Vagina (tissue), 2 donors: ENCODE measurements around the gene CAMK4. TPM values are rescaled to one million over a fixed set of nuclear protein-coding genes. Genes with fewer than 3 reads are reported as not detected.

ENCODE experiments used
- DNase-seq, 2 donors: peaks; one replicate each; pipeline ENCODE4 v3.0.0-alpha.2; 2017; ENCODE audit errors: extremely low spot score in 2 of 2
- H3K27ac ChIP-seq: fragments of 200-600 bp; sonication (generic); one replicate; pipeline ENCODE4 v1.5.1; 2019
- H3K27me3 ChIP-seq: fragments of 200-600 bp; sonication (generic); one replicate; pipeline ENCODE4 v1.5.1; 2019
- H3K36me3 ChIP-seq, 2 donors: fragments of 200-600 bp; sonication (generic); one replicate each; pipeline ENCODE4 v1.5.1; 2017 to 2019
- H3K4me1 ChIP-seq: fragments of 200-600 bp; sonication (generic); one replicate; pipeline ENCODE4 v1.5.1; 2019
- H3K4me3 ChIP-seq, 2 donors: fragments of 200-600 bp; sonication (generic); 1 replicate in 1 of 2; 2 replicates in 1 of 2; pipeline ENCODE4 v1.5.1; 2016 to 2019
- H3K9me3 ChIP-seq: fragments of 200-600 bp; sonication (generic); one replicate; pipeline ENCODE4 v1.5.1; 2019
- POLR2A ChIP-seq, 2 donors: fragments of 450-650 bp; IDR thresholded peaks; one replicate each; pipeline ENCODE4 v1.6.1; 2017; ENCODE audit warnings: antibody characterized with exemption in 2 of 2, mild to moderate bottlenecking in 2 of 2, moderate library complexity in 2 of 2
- POLR2AphosphoS5 ChIP-seq, 2 donors: sonication (generic); formaldehyde crosslinking; IDR thresholded peaks; one replicate each; pipeline ENCODE4 v1.9.0; 2017; ENCODE audit warnings: antibody characterized with exemption in 2 of 2, mild to moderate bottlenecking in 2 of 2, low read depth in 1 of 2; ENCODE audit not compliant: insufficient read depth in 1 of 2
- intact Hi-C: fragments of 100-400 bp; cut with DNase I; formaldehyde crosslinking; loops from one replicate; pipeline ENCODE4 v1.15.1; 2023
- total RNA-seq: library from RNA; depleted of rRNA; stranded (reverse); fragments of >200 nt; gene quantifications from one replicate; pipeline ENCODE4 v1.2.3, GENCODE V29; 2016
- TF ChIP-seq, protein P1 (sequence below), 3 experiments: fragments of 450-650 bp in 2 of 3; fragments of 200-600 bp in 1 of 3; sonication (generic) in 1 of 3; IDR thresholded peaks; one replicate each; pipeline ENCODE4 v1.5.1; 2017 to 2019; ENCODE audit warnings: antibody characterized with exemption in 3 of 3, mild to moderate bottlenecking in 2 of 3, moderate library complexity in 2 of 3

Gene CAMK4
- total RNA-seq, 1 donor from 2014 or later = 11.8 TPM

DNA sequence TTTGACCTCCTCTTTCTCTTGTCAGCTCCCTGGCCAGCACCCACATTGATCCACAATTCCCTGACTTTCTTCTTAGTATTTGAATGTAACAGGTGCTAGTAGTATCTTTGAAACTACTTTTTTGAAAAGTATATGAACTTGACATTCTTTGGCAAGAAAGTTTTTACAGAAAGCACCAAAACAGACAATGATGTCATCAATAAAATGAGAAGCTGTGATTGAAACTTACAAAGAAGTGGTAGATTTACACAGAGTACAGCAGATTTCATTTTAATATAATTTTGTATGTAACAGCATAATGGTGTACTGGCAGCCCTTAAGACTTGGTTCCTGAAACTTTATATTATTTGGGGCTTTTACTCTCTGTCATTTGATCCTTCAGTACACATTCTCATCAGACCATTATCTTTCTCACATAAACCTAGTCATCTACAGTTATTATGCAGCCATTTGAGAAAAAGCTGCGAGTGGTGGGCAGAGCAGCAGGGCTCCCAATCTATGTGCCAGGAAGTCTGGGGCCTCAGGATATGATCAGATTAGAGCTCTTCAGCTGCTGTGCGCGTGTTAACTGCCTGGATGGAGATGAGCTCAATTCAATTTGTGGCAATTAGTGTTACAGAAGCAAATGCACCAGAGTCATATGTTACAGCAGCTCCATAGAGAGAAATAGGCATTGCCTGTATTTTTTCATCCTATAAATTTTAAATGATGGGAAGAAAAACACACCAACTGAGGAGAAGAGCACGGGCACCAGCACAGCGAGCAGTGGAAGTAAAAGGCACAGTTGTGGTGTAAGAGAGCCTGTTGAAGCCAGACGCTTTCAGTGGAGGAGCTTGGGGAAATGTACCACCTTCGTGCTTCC is 162.0 kb downstream of the CAMK4 start:
- no peak for DNase-seq
- no peaks in the 10 kb centered on the region for H3K4me1 ChIP-seq
- intact Hi-C loops = no loop called here
- TF ChIP-seq POLR2AphosphoS5 (IDR thresholded peaks at IDR 0.05; ENCODE audit: insufficient read depth in 1 of 2, low read depth in 1 of 2) = no peak
- TF ChIP-seq POLR2A (IDR thresholded peaks at IDR 0.05) = no peak
- TF ChIP-seq, protein P1, sequence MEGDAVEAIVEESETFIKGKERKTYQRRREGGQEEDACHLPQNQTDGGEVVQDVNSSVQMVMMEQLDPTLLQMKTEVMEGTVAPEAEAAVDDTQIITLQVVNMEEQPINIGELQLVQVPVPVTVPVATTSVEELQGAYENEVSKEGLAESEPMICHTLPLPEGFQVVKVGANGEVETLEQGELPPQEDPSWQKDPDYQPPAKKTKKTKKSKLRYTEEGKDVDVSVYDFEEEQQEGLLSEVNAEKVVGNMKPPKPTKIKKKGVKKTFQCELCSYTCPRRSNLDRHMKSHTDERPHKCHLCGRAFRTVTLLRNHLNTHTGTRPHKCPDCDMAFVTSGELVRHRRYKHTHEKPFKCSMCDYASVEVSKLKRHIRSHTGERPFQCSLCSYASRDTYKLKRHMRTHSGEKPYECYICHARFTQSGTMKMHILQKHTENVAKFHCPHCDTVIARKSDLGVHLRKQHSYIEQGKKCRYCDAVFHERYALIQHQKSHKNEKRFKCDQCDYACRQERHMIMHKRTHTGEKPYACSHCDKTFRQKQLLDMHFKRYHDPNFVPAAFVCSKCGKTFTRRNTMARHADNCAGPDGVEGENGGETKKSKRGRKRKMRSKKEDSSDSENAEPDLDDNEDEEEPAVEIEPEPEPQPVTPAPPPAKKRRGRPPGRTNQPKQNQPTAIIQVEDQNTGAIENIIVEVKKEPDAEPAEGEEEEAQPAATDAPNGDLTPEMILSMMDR (IDR thresholded peaks at IDR 0.05) = no peak
- no peaks in the 10 kb centered on the region for H3K36me3 ChIP-seq
- H3K27ac ChIP-seq = no peak overlapping the region
- no peaks in the 10 kb centered on the region for H3K27me3 ChIP-seq
- no peaks in the 10 kb centered on the region for H3K9me3 ChIP-seq
- no peak overlapping the region for H3K4me3 ChIP-seq

DNA sequence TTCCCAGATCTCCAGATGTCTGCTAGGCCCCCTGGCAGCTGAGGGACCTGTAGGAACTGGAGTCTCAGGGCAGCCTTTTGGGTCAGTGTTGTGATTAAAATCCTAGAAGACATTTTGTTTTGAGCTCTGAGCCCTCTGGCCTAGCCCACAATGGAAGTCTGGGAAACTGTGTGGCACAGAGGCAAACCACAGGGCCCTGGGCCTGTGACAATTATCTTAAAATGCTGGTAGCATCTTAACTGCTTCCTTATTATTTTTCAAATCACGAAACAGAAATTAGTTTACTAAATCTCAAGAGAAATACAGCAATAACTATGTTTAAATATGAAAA is 162.6 kb downstream of the CAMK4 start:
- H3K27me3 ChIP-seq = no peaks in the 10 kb centered on the region
- H3K4me3 ChIP-seq = no peak overlapping the region
- no peaks in the 10 kb centered on the region for H3K9me3 ChIP-seq
- TF ChIP-seq POLR2A (IDR thresholded peaks at IDR 0.05) = no peak
- TF ChIP-seq POLR2AphosphoS5 (IDR thresholded peaks at IDR 0.05; ENCODE audit: insufficient read depth in 1 of 2, low read depth in 1 of 2) = no peak
- TF ChIP-seq, protein P1 (IDR thresholded peaks at IDR 0.05) = no peak
- no peak for DNase-seq
- H3K36me3 ChIP-seq = no peaks in the 10 kb centered on the region
- H3K27ac ChIP-seq = no peak overlapping the region
- intact Hi-C loops = no loop called here
- no peaks in the 10 kb centered on the region for H3K4me1 ChIP-seq

DNA sequence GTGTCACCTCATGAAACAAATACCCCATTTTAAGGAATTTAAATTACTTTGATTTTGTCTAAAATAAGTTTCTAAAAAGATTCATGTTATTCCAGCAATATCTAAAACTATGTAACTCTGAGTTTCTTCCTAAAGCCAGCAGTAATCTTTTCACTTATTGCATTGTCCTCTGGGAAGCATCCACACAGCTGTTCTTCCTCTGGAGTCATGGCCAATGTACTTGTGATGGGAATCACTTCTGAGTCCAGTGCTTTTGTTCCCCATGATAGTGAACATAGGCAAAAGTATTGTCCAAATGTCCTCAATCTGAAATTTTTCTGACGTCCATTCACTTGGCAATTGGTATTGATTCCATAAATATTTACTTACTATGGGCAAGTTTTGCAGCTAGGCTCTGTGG is 163.2 kb downstream of the CAMK4 start:
- intact Hi-C loops = no loop called here

DNA sequence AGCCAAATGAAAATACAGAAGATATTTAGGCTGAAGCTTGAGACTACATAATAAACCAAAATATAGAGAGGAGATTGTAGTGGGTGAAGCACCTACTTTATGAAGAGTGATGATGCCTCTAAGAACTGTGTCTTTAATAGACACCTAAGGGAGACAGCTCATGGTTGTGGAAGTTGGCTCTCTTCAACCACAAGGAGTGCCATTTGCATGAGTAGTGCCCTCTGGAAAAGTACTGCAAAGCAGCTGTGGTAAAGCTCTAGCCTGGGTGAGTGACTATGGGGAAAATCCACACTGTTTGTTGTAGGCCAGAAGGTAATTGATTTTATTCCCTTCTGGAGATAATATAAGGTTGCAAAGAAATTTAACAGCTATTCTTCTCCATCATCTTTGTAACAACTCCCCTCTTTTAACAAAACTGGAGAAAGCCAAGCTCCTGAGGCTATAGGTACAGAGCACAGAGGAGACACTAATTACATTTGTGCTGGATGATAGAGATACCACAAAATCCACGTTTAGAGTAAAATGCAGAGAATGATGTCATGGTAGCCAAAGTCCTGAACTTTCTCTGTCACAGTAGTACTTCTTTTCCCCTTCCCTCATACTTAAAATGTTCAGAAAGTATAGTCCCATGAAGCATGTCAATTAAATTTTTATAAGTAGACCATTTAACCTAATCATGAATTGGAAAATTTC is 165.4 kb downstream of the CAMK4 start:
- TF ChIP-seq POLR2AphosphoS5 (IDR thresholded peaks at IDR 0.05; ENCODE audit: insufficient read depth in 1 of 2, low read depth in 1 of 2) (no peak), POLR2A (IDR thresholded peaks at IDR 0.05) (no peak)
- TF ChIP-seq, protein P1 (IDR thresholded peaks at IDR 0.05) = no peak
- DNase-seq = no peak
- intact Hi-C loops = no loop called here
- no peaks in the 10 kb centered on the region for H3K9me3 ChIP-seq
- no peak overlapping the region for H3K27ac ChIP-seq
- H3K27me3 ChIP-seq = no peaks in the 10 kb centered on the region
- no peaks in the 10 kb centered on the region for H3K36me3 ChIP-seq
- H3K4me1 ChIP-seq = no peaks in the 10 kb centered on the region
- H3K4me3 ChIP-seq = no peak overlapping the region

More for the DNA sequence above, 163.2 kb downstream of the CAMK4 start:
- no peak overlapping the region for H3K27ac ChIP-seq
- H3K9me3 ChIP-seq = no peaks in the 10 kb centered on the region
- H3K4me3 ChIP-seq = no peak overlapping the region
- no peaks in the 10 kb centered on the region for H3K4me1 ChIP-seq
- no peak for DNase-seq
- H3K36me3 ChIP-seq = no peaks in the 10 kb centered on the region
- TF ChIP-seq POLR2AphosphoS5 (IDR thresholded peaks at IDR 0.05; ENCODE audit: insufficient read depth in 1 of 2, low read depth in 1 of 2) = no peak
- no peak for TF ChIP-seq POLR2A (IDR thresholded peaks at IDR 0.05)
- TF ChIP-seq, protein P1 (IDR thresholded peaks at IDR 0.05) = no peak
- H3K27me3 ChIP-seq = no peaks in the 10 kb centered on the region

DNA sequence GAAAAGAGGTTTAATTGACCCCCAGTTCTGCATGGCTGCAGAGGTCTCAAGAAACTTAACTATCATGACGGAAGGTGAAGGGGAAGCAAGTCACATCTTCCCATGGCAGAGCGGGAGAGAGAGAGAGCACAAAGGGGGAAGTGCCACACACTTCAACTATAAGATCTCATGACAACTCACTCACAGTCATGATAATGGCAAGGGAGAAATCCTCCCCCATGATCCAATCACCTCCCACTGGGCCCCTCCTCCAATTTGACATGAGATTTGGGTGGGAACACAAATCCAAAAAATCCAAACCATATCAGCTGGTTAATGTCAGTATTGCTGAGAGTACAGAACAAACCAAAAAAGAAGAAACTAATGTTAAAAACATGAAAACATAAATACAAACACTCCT is 168.0 kb downstream of the CAMK4 start:
- DNase-seq = no peak
- no peaks in the 10 kb centered on the region for H3K9me3 ChIP-seq
- no peak overlapping the region for H3K4me3 ChIP-seq
- TF ChIP-seq, protein P1 (IDR thresholded peaks at IDR 0.05) = no peak
- no peak for TF ChIP-seq POLR2A (IDR thresholded peaks at IDR 0.05)
- TF ChIP-seq POLR2AphosphoS5 (IDR thresholded peaks at IDR 0.05; ENCODE audit: insufficient read depth in 1 of 2, low read depth in 1 of 2) = no peak
- intact Hi-C loops = no loop called here
- no peaks in the 10 kb centered on the region for H3K36me3 ChIP-seq
- H3K4me1 ChIP-seq = no peaks in the 10 kb centered on the region
- no peaks in the 10 kb centered on the region for H3K27me3 ChIP-seq
- H3K27ac ChIP-seq = no peak overlapping the region
